ENCODE results near the gene GRID1.

GRID1 gene

DNA sequence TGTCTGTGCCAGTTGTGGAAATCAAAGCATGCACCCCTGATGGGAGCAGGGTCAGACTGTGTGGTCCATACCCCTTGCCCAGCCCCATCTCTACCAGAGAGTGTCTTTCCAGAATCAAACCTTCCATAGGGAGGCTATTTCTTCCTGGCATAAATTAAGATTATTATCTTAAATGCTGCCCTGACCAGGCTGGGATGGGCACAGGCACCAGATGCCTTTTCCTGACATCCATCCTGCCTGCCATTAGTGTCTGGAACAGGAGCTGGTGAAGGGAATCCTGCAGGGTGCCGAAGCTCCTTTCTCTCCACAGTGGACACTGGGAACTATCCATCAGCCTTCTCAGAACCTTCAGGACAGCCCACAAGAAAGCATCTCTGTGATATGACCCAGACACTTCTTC lies 296.3 kb downstream of the GRID1 start:
- H3K4me3 ChIP-seq = no peak overlapping the region
- no peak overlapping the region for H3K27ac ChIP-seq

GRCh38 chr10:86068231-86069054 lies 298.2 kb downstream of the GRID1 start:
- Histone ChIP-seq H3K27ac (no peak overlapping the region), H3K4me3 (no peak overlapping the region)

GRCh38 chr10:86067436-86068050 lies 299.1 kb downstream of the GRID1 start:
- no peak overlapping the region for H3K4me3 ChIP-seq

DNA sequence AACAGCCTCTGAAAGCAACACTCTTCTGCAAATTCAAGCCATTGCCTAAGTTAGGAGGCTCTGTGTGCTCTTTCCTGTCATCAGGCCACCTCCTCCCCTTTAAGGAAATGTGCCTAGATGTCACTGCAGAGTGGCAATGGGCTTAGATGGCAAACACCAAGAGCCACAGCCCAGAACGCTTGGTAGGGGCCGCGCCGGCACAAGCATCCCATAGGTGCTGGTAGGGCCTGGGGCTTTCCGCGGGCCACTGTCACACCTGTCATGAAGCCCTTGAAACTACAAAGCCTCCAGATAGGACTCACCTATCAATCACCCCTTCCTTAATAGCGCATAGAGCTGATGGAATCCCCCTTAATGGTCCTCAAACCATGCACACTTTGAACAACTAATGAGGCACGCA lies 299.9 kb downstream of the GRID1 start:
- H3K27ac ChIP-seq = no peak overlapping the region
- H3K4me3 ChIP-seq = no peak overlapping the region

More at GRCh38 chr10:86067436-86068050, 299.1 kb downstream of the GRID1 start:
- H3K27ac ChIP-seq = no peak overlapping the region

- no peak overlapping the region for H3K4me3 ChIP-seq
- no peak overlapping the region for H3K27ac ChIP-seq
Observed at GRCh38 chr10:86065711-86066251, 300.8 kb downstream of the GRID1 start.

DNA sequence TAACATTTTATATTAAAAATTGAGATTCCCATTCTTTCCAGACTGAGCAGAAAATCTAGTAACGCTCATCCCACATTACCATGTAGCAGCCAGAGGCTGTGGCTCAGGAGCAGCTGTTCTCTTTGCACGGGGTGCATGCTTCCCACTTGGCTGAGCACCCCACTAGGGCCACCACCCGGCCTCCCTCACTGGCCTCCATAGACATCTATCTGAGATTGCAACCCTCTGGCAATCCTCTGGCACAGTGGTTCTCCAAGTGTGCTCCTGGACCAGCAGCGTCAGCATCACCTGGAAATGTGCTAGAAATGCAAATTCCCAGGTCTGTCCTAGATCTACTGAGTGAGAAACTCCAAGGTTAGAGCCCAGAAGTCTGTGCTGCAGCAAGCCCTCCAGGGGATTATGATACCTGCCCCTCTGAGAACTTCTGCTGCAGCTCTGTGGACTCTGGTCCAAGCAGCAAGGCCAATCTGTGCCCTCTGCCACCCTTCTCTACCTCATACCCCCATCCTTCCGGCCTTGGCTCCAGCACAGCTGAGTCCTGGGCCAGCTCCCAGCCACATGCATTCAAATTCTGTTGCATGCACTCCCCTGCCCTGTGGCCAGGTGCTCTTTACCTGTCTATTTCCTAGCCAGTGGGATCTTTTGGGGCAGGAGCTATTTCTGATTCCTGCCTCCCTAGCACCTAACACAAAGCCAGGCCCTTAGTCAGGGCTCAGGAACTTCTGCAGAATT lies 301.5 kb downstream of the GRID1 start:
- no peak overlapping the region for H3K27ac ChIP-seq
- no peak overlapping the region for H3K4me3 ChIP-seq

GRCh38 chr10:86064219-86064618 lies 302.4 kb downstream of the GRID1 start:
- H3K27ac ChIP-seq = no peak overlapping the region
- no peak overlapping the region for H3K4me3 ChIP-seq

DNA sequence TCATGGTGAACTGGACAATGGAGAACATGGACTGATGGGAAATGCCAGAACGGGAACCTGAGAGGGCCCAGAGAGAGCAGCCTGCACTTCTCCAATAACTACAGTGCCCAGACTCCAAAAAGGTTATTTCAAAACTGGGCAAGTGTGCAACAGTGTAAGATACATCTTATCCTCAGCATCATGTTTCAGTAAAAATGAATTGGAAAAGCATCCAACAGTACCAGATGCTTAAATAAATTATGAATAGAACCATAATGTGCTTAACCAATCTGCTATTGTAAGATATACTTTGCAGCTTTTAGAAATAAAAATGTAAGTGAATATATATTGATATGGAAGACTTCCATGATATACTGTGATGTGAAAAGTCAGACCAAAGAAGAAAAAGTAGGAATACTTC lies 303.3 kb downstream of the GRID1 start:
- H3K4me3 ChIP-seq = no peak overlapping the region

GRCh38 chr10:86062647-86063145 lies 303.9 kb downstream of the GRID1 start:
- Histone ChIP-seq H3K27ac (no peak overlapping the region), H3K4me3 (no peak overlapping the region)

More for the DNA sequence above, 303.3 kb downstream of the GRID1 start:
- no peak overlapping the region for H3K27ac ChIP-seq

DNA sequence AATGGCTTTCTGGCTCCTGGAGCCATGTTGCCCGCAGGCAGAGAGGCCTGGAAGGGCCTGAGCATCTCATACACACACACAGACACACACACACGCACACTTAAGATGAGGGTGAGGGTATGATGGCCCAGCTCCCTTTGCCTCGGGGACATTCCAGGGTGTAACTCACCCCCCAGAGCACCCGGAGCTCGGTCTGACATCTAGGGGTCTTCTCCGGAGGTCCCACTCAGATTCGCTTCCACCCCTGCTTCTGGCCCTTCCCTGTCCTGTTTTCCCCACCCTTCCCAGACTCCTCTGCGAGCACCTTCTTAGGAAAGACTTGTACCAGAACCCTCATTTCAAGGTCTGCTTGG lies 304.4 kb downstream of the GRID1 start:
- Histone ChIP-seq H3K27ac (no peak overlapping the region), H3K4me3 (no peak overlapping the region)

DNA sequence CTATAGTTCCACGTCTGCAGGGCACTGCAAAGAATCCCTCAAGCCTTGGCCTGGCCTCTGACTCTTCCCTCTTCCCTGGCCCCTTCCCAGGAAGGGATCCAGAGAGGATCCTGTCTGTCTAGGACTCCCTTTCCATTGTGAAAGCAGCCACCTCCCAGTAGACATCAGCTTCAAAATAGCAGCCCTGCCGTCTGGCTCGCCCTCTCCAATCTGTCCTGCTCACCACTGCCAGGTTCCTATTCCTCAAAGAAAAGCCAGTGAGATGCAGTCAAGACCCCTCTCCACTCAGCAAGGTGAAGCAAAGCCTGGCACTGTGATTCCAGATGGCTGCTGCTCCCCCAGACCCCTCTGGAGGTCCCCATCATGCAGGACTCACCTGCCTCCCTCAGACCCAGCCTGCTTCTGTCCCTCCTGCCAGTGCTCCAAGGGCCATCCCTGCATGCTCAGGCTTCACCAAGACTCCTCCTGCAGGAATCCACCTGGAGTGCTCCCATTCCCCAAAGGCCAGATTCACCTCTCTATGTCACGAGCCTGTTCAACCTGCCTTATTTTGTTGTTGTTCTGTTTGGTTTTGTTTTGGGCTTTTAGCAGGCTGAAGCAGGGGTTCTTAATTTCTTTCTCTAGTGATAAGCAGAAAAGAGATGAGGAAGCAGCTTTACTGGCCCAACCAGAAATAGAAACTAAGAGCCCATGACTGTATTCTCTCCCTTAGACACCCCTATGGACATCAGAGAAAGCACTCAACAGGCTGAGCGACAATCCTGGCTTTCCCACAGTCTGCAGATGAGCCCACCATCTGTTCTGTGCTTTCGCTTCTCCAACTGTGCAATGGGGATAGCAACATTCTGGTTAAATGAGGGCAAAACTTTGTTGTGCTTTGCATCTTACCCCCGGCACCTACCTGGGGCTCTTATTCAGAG lies 305.1 kb downstream of the GRID1 start:
- no peak overlapping the region for H3K4me3 ChIP-seq
- H3K27ac ChIP-seq = no peak overlapping the region

DNA sequence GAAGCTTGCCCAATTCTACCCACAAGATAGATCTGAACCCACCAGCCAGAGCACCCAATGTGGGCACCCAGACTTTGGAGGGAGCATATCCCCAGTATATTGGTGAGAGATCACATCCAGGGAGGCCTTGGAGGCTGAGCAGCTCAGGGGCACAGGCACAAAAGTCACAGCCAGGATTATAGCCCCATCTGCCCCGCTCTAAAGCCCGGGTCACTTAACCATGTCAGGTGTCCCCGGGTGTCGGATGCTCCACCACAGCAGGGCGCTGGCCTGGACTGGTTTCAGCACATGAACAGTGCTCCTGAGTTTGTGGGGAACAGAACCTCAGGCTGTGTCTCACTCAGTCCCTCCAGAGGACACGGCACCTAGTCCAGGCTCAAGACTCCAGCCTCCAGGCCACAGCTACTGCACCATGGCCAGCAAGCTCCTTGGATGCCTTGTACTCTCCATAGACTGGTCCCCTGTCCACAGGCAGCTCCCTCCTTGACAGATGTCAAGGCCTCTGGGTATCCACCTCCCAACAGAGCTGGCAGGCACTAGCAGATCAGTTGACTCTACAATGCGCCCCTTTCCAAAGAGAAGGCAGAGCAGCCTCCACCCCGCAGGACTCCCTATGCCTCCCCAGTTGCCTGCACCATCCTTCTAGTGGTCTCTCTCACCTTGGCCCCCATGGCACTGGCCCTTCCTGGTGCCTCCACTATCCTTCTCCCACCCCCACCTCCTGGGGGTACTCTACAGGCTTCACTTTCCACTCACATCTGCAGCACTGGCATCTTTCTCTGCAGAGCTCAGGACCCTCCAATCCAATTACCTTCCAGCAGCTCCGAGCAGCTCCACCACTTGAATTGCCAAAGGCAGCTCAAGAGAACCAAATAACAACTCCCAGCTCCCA lies 306.0 kb downstream of the GRID1 start:
- Histone ChIP-seq H3K27ac (no peak overlapping the region), H3K4me3 (no peak overlapping the region)

- H3K4me3 ChIP-seq = no peak overlapping the region
- H3K27ac ChIP-seq = no peak overlapping the region
Observed at GRCh38 chr10:86059892-86060291, 306.7 kb downstream of the GRID1 start.

- H3K4me3 ChIP-seq = no peak overlapping the region
- no peak overlapping the region for H3K27ac ChIP-seq
Observed at GRCh38 chr10:86058964-86059363, 307.6 kb downstream of the GRID1 start.

- no peak overlapping the region for H3K4me3 ChIP-seq
- no peak overlapping the region for H3K27ac ChIP-seq
Observed at GRCh38 chr10:86057708-86058107, 308.9 kb downstream of the GRID1 start.

DNA sequence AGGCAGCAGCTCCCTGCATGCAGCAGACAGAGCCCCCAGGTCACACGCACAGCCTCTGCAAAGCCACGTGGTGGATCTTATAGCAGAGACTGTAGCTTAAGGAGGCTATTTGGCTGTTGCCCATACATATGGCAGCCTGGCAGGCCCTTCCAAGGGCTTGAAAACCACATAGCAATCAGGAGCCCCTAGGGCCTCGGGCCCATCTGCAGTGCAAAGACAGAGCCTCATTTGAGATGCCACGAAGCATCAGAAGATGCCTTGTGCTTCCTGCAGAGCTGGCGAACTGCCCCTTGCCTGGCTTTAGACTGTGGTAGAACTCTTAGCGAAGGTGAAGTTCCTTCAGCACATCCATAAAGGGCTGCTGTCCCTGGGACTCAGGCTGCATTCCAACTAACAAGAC lies 309.9 kb downstream of the GRID1 start:
- Histone ChIP-seq H3K4me3 (no peak overlapping the region), H3K27ac (no peak overlapping the region)

- Histone ChIP-seq H3K4me3 (no peak overlapping the region), H3K27ac (no peak overlapping the region)
Observed at GRCh38 chr10:86055928-86056327, 310.7 kb downstream of the GRID1 start.

DNA sequence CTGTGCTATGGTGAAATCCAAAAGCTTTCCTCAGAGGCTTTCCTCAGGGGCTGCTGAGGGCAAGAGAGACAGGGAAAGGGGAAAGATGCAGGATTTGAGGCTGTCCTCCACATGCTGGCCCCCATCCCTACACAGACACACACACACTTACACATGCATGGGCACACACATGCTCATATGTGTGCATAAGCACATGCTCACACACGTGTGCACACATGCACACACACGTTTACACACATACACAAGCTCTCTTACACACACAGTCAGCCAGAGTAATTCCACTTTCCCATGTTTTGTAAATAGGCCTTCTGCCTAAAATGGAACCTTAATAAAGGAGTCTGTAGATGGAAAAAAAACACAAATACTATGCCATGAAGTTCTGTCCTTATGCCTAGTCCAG lies 312.9 kb downstream of the GRID1 start:
- Histone ChIP-seq H3K27ac (no peak overlapping the region), H3K4me3 (no peak overlapping the region)
